Mucosa of descending colon (tissue), 3 donors: ENCODE data around the gene CCT7. TPM values are rescaled to one million over a fixed set of nuclear protein-coding genes. Genes with fewer than 3 reads are reported as not detected.

ENCODE experiments used
- ATAC-seq: fragments of 200-7000 bp; cut with Tn5 transposase; one replicate; pipeline ENCODE4 v1.9.1; 2020; ENCODE audit warnings: mild to moderate bottlenecking, moderate library complexity
- DNase-seq, 3 donors: peaks; one replicate each; pipeline ENCODE4 v3.0.0-alpha.2; 2020
- H3K36me3 ChIP-seq: fragments of 200-600 bp; one replicate; pipeline ENCODE4 v1.8.0; 2021; ENCODE audit warnings: low read depth, mild to moderate bottlenecking
- H3K4me1 ChIP-seq: fragments of 200-600 bp; one replicate; pipeline ENCODE4 v1.8.0; 2021; ENCODE audit warnings: low read depth, mild to moderate bottlenecking
- H3K4me3 ChIP-seq: fragments of 200-600 bp; one replicate; pipeline ENCODE4 v1.8.0; 2021; ENCODE audit warnings: mild to moderate bottlenecking
- H3K9me3 ChIP-seq: fragments of 200-600 bp; one replicate; pipeline ENCODE4 v1.8.0; 2021; ENCODE audit warnings: mild to moderate bottlenecking
- intact Hi-C, 2 donors: fragments of 100-400 bp; cut with DNase I in 1 of 2; cut with micrococcal nuclease in 1 of 2; formaldehyde crosslinking; loops; one replicate each; pipeline versions ENCODE4 v1.11.0 to v1.11.1; 2022; cut with DNase I, micrococcal nuclease
- total RNA-seq, 3 donors: library from RNA; stranded (reverse); fragmentation: NEBNext Ultra II Directional in 2 of 3; extraction: Animal tissue kit (Norgen Biotek cat#: 25700) in 2 of 3; gene quantifications; one replicate each; pipeline versions ENCODE4 v1.2.1 to v1.2.4, GENCODE V29; 2021 to 2023
- TF ChIP-seq, protein P1 (sequence below): fragments of 200-600 bp; IDR thresholded peaks from one replicate; pipeline ENCODE4 v1.8.0; 2022; ENCODE audit warnings: antibody characterized with exemption, mild to moderate bottlenecking
- donor health status: DM: no; HTN: no; CAD: no; lungs with moderate emphysema.
- donor health status: DM: no; HTN: no; CAD: no.
- donor health status: DM: no; HTN: yes; CAD: no.

Gene CCT7
- total RNA-seq, 3 donors from 2014 or later = 132 to 207 (median 144) TPM

DNA sequence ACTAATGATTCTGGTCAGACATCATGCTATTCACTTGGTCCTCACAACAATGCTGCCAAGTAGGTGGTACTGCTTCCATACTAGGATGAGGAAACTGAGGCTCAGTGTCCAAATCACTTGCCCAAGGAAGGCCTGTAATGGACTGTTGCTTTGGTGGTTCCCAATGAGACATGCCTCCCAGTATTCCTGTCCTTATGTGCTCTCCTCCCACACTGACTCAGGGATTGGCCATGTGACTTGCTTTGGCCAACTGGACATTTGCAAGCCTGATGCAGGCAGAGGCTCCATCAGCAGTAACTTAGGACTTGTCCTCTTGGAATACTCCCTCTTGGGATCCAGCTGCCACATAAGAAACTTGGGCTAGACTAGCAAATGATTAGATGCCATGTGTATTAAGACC, 47.1 kb downstream of the CCT7 start:
- no peak for DNase-seq
- ATAC-seq = no peak
- H3K36me3 ChIP-seq = no peaks in the 10 kb centered on the region

DNA sequence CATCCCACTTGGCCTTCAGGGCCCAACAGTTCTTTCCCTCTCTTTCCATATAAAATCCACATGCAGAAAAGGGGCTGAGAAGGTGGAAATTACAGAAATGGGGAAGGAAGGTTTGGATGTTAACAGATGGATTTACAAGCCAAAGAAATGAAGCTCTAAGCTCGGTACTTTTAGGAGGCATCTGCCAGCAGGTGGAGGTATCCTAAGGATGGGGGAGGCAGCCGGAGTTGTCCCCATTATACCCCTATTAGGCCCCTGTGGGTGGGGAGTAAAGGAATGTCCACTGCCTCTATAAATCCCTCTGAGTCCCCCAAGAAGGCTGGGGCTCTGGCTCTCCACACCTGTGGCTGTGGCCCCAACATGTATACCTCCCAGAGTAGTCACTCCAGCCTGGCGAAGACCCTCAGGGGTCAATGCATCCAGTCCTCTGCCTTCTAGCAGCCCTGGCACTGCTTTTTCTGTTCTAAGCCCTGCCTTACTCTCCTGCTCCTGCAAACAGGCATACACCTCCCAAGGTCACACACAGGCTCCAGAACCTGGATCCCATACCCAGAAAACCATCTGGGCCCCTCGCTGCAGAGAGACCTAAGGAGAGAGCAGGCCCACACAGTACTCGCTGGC, 48.9 kb downstream of the CCT7 start:
- H3K4me3 ChIP-seq = no peak overlapping the region
- no peak for DNase-seq
- H3K36me3 ChIP-seq = no peaks in the 10 kb centered on the region
- intact Hi-C loops = no loop called here
- ATAC-seq = no peak
- peaks cover 9% of the 10 kb centered on the region for H3K4me1 ChIP-seq
- no peaks in the 10 kb centered on the region for H3K9me3 ChIP-seq
- TF ChIP-seq, protein P1, sequence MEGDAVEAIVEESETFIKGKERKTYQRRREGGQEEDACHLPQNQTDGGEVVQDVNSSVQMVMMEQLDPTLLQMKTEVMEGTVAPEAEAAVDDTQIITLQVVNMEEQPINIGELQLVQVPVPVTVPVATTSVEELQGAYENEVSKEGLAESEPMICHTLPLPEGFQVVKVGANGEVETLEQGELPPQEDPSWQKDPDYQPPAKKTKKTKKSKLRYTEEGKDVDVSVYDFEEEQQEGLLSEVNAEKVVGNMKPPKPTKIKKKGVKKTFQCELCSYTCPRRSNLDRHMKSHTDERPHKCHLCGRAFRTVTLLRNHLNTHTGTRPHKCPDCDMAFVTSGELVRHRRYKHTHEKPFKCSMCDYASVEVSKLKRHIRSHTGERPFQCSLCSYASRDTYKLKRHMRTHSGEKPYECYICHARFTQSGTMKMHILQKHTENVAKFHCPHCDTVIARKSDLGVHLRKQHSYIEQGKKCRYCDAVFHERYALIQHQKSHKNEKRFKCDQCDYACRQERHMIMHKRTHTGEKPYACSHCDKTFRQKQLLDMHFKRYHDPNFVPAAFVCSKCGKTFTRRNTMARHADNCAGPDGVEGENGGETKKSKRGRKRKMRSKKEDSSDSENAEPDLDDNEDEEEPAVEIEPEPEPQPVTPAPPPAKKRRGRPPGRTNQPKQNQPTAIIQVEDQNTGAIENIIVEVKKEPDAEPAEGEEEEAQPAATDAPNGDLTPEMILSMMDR = no peak

More for the DNA sequence above, 47.1 kb downstream of the CCT7 start:
- TF ChIP-seq, protein P1 = no peak
- intact Hi-C loops = no loop called here
- no peak overlapping the region for H3K4me3 ChIP-seq
- H3K9me3 ChIP-seq = no peaks in the 10 kb centered on the region
- H3K4me1 ChIP-seq = peaks cover 9% of the 10 kb centered on the region

DNA sequence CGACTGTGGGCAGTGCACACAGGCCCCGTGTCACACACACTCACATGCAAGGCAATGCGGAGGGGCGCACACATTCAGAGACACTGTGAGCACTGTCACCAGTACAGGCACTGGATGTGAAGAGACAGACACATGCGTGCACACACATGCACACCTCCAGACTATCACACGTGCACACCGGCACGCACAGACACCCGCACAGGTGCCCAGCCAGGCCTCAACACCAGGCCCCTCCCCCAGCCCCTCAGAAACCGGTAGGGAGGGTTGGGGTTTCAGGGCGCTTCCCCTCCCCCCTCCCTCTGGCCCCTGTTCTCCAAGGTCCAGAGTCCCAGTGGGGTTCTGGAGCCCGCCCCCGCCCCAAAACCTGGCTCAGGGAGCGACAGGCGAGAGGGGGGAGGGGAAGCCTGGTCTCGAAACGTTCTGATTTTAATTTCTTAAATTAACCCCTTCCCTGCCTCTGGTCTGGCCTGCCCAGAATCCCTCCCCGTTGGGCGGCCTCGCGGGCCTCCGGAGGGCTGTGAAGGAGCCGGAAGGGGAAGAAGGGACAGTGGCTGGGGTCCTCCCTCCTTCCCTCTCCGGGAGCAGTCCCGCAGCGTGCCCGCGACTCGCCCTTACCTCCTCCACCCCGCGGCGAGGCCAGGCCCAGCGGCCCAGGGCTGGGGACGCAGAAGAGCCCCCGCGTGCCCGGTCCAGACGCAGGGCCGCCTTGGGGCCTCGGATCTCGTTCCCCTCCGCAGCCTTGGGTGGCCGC, 49.6 kb downstream of the CCT7 start:
- DNase-seq (peak in 2 of 3 donors; percentile 41 to 51), ATAC-seq (peak; percentile 10)
- intact Hi-C loops = no loop called here
- Histone ChIP-seq H3K9me3 (no peaks in the 10 kb centered on the region), H3K36me3 (no peaks in the 10 kb centered on the region), H3K4me3 (peak overlapping the region; percentile 17), H3K4me1 (peaks cover 9% of the 10 kb centered on the region)
- TF ChIP-seq, protein P1 = no peak

GRCh38 chr2:73284296-73285158, 50.4 kb downstream of the CCT7 start, which contains the start of gene FBXO41:
FBXO41 (minus strand) TSS chr2:73284478; CDS start chr2:73269630, 14,848 bp downstream.
- TF ChIP-seq, protein P1 = no peak
- ATAC-seq (peak; percentile 82), DNase-seq (peak; percentile 43 to 81 (median 68))
- Histone ChIP-seq H3K4me1 (peaks cover 9% of the 10 kb centered on the region), H3K9me3 (no peaks in the 10 kb centered on the region), H3K4me3 (peak within 1 kb of the TSS; percentile 17), H3K36me3 (no peaks in the 10 kb centered on the region)
- intact Hi-C loops = no loop called here

- peak; percentile 68 for ATAC-seq
- Histone ChIP-seq H3K9me3 (no peaks in the 10 kb centered on the region), H3K4me3 (no peak overlapping the region), H3K36me3 (no peaks in the 10 kb centered on the region), H3K4me1 (peaks cover 9% of the 10 kb centered on the region)
- TF ChIP-seq, protein P1 = no peak
- DNase-seq = peak in 2 of 3 donors; percentile 17 to 32
- intact Hi-C loops = no loop called here
Observed at GRCh38 chr2:73285159-73285739, 51.1 kb downstream of the CCT7 start.
